Smooth muscle cell (in vitro differentiated cells): Measurements from ENCODE around the gene UTF1. TPM values are rescaled to one million over a fixed set of nuclear protein-coding genes. Genes with fewer than 3 reads are reported as not detected.

Experiments used
- DNase-seq: peaks from one replicate; lab custom pipeline; 2025; ENCODE audit not compliant: unreplicated experiment; lab: John Stamatoyannopoulos, UW
- H2AFZ ChIP-seq: fragments of 200-600 bp; sonication (generic); 2 replicates; pipeline ENCODE4 v1.6.0; 2016; ENCODE audit warnings: antibody characterized with exemption, low read depth, mild to moderate bottlenecking
- H3F3A ChIP-seq: fragments of 200-600 bp; sonication (generic); 2 replicates; pipeline ENCODE4 v1.6.0; 2017; ENCODE audit warnings: antibody characterized with exemption, low read depth
- H3K27ac ChIP-seq: fragments of 200-600 bp; sonication (generic); 2 replicates; pipeline ENCODE4 v1.5.1; 2016; ENCODE audit warnings: low read depth, mild to moderate bottlenecking
- H3K27me3 ChIP-seq: fragments of 200-600 bp; sonication (generic); 2 replicates; pipeline ENCODE4 v1.6.1; 2016; ENCODE audit warnings: low read depth, mild to moderate bottlenecking
- H3K36me3 ChIP-seq: fragments of 200-600 bp; sonication (generic); 2 replicates; pipeline ENCODE4 v1.5.1; 2016; ENCODE audit warnings: low read depth
- H3K4me1 ChIP-seq: fragments of 200-600 bp; sonication (generic); 2 replicates; pipeline ENCODE4 v1.5.1; 2016; ENCODE audit warnings: low read depth
- H3K4me2 ChIP-seq: fragments of 200-600 bp; sonication (generic); 2 replicates; pipeline ENCODE4 v1.6.0; 2016; ENCODE audit warnings: mild to moderate bottlenecking
- H3K4me3 ChIP-seq: fragments of 200-600 bp; sonication (generic); 2 replicates; pipeline ENCODE4 v1.5.1; 2016; ENCODE audit warnings: mild to moderate bottlenecking
- H3K79me2 ChIP-seq: fragments of 200-600 bp; sonication (generic); 2 replicates; pipeline ENCODE4 v1.6.0; 2016; ENCODE audit warnings: low read depth, mild to moderate bottlenecking
- H3K9ac ChIP-seq: fragments of 200-600 bp; sonication (generic); 2 replicates; pipeline ENCODE4 v1.6.0; 2016; ENCODE audit warnings: low read depth
- H3K9me3 ChIP-seq: fragments of 200-600 bp; sonication (generic); replicated peaks from 2 replicates; pipeline ENCODE4 v1.5.1; 2016; ENCODE audit warnings: low read depth
- H4K20me1 ChIP-seq: fragments of 200-600 bp; sonication (generic); 2 replicates; pipeline ENCODE4 v1.6.0; 2016; ENCODE audit warnings: low read depth
- WGBS: methylation state at CpG from one replicate; pipeline ENCODE4 v1.1.7; 2016; ENCODE audit warnings: low lambda C conversion rate; 5-methylcytosine and 5-hydroxymethylcytosine counted together
- polyA plus RNA-seq: library from polyadenylated mRNA; unstranded; fragments of >200 nt; fragmentation: Nextera tagmentation; extraction: Ambion mirVana; gene quantifications from 2 replicates; pipeline ENCODE4 v1.2.1, GENCODE V29; 2016
- total RNA-seq: library from RNA; depleted of rRNA; stranded (reverse); fragments of >200 nt; gene quantifications from 2 replicates; pipeline ENCODE4 v1.2.3, GENCODE V29; 2014
- TF ChIP-seq, protein P1 (sequence below): fragments of 200-600 bp; sonication (generic); IDR thresholded peaks from 2 replicates; pipeline ENCODE4 v1.5.1; 2017; ENCODE audit warnings: borderline replicate concordance, mild to moderate bottlenecking, antibody characterized with exemption; ENCODE audit not compliant: insufficient read depth, poor library complexity, severe bottlenecking

UTF1 gene
- total and polyA plus RNA-seq, 2 experiments from 2014 or later, result not detected

DNA sequence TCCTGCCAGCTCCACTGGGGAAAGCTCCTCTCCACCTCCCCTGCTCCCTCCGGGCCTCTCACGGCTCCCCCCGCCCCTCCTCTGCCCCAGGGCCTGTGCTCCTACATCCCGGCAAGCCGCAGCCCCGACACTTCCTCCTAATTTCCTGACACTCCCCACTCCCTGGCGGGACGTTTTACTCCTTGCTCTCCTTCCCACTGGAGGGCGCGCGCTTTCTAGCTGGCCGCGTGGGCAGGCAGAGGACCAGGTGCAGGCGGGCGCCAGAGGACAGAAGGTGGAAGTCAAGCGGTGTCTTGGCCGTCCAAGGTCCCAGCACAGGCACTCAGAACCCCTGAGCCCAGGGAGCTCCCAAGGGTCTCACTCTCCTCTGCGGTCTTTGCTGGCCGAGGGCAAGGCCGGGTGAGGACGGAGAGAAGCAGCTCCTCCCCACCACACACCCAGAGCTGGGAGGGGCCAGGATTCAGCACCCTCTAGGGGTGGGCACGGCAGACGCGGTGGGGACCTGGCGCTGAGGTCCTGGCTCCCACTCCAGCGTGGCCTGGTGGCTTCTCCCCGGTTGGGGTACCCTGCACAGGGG, 27.6 kb downstream of the UTF1 start:
- Histone ChIP-seq H4K20me1 (no peaks in the 10 kb centered on the region), H3K27me3 (no peaks in the 10 kb centered on the region), H3K79me2 (no peaks in the 10 kb centered on the region), H3K27ac (no peak overlapping the region), H3K4me2 (peak overlapping the region; percentile 78), H3K36me3 (no peaks in the 10 kb centered on the region), H3K4me1 (peaks cover 22% of the 10 kb centered on the region), H3F3A (no peaks in the 10 kb centered on the region), H3K9ac (no peak overlapping the region), H2AFZ (no peak overlapping the region), H3K4me3 (peak overlapping the region; percentile 27), H3K9me3 (no peaks in the 10 kb centered on the region)
- 11% methylated on average over 27 of the region's 27 CpGs for WGBS
- TF ChIP-seq, protein P1, sequence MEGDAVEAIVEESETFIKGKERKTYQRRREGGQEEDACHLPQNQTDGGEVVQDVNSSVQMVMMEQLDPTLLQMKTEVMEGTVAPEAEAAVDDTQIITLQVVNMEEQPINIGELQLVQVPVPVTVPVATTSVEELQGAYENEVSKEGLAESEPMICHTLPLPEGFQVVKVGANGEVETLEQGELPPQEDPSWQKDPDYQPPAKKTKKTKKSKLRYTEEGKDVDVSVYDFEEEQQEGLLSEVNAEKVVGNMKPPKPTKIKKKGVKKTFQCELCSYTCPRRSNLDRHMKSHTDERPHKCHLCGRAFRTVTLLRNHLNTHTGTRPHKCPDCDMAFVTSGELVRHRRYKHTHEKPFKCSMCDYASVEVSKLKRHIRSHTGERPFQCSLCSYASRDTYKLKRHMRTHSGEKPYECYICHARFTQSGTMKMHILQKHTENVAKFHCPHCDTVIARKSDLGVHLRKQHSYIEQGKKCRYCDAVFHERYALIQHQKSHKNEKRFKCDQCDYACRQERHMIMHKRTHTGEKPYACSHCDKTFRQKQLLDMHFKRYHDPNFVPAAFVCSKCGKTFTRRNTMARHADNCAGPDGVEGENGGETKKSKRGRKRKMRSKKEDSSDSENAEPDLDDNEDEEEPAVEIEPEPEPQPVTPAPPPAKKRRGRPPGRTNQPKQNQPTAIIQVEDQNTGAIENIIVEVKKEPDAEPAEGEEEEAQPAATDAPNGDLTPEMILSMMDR, result peak; percentile 8
- DNase-seq, result no peak

DNA sequence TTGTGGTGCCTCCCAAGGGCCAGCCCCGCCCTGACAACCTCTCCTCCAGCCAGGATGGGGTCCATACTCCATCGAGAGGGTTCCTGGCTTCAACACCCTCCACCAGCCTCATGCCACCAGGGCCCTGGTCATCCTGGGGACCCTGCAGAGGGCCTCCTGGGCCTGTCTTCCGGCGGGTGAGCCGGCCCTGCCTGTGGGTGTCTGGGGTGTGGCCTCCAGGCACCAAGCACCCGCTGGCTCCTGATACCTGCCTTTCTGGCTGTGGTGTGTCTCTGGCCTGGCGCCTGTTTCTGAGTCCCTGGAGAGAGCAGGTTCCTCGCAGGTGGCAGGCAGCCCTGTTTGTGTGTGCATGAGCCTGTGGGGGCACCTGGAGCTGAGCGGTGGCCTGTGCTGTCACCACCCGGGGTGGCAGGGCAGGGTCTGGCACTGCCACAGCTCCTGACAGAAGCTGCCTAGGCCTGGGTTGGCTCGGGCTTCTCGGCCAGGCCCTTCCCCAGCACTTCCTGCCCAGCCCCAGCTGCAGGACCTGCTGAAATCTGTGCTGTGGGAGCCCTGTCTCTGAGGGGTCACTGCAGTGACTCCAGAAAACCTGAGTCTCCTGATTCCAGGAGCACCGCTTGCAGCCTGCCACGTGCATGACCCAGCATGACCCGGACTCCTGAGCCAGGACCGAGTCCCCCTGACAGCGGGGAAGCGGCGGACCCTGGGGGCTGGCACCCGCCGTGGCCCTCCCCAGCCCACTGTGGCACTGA, 28.2 kb downstream of the UTF1 start:
- no peaks in the 10 kb centered on the region for H3F3A ChIP-seq
- DNase-seq, result no peak
- H3K4me1 ChIP-seq, result peaks cover 24% of the 10 kb centered on the region
- peak overlapping the region; percentile 53 for H3K9ac ChIP-seq
- H3K9me3 ChIP-seq, result no peaks in the 10 kb centered on the region
- H3K36me3 ChIP-seq, result no peaks in the 10 kb centered on the region
- no peak overlapping the region for H2AFZ ChIP-seq
- no peaks in the 10 kb centered on the region for H4K20me1 ChIP-seq
- no peak overlapping the region for H3K4me3 ChIP-seq
- no peaks in the 10 kb centered on the region for H3K27me3 ChIP-seq
- WGBS, result 83% methylated on average over 21 of the region's 21 CpGs
- no peaks in the 10 kb centered on the region for H3K79me2 ChIP-seq
- peak overlapping the region; percentile 79 for H3K4me2 ChIP-seq
- TF ChIP-seq, protein P1, result no peak
- peak overlapping the region; percentile 88 for H3K27ac ChIP-seq

DNA sequence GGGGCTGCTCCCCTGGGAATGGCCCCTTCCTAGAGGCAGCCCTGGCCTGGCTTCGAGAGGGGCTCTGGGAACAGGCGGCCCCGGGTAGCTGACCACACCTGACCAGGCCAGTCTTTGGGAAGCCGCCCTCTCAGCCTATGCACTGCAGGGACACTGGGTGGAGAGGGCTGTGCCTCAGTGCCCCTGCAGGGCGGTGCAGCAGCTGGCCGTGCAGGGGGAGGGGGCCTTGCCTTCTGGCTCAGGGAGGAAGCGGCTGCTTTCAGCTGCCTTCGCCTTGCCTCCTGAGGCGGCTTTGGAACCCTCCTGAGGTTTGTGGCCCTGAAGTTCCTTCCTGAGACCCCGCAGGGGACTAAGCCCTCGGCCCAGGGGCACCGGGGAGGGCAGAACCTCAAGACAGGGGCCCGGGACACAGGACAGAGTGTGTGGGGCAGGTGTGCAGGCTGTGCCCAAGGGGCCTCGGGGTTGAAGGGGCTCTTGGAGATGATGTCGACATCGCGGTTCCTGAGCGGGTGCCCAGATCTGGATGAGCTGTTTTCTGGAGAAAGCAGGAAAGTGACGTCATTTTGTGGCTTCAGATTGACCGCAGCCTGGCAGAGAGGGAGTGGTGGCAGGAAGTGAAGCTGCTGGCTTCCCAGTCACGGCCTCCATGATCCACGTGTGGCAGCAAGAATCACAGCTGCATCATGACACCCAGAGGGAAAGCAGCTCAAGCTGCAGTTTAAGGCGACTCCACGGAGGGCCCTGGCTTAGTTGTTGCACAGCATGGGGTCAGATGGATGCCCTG, 29.0 kb downstream of the UTF1 start:
- Histone ChIP-seq H3K79me2 (no peaks in the 10 kb centered on the region), H3K27ac (peak overlapping the region; percentile 88), H3K9ac (peak overlapping the region; percentile 53), H2AFZ (no peak overlapping the region), H3K27me3 (no peaks in the 10 kb centered on the region), H3K4me1 (peaks cover 24% of the 10 kb centered on the region), H4K20me1 (no peaks in the 10 kb centered on the region), H3F3A (no peaks in the 10 kb centered on the region), H3K9me3 (no peaks in the 10 kb centered on the region), H3K4me2 (peak overlapping the region; percentile 79), H3K4me3 (no peak overlapping the region), H3K36me3 (no peaks in the 10 kb centered on the region)
- 49% methylated on average over 24 of the region's 24 CpGs for whole genome bisulfite sequencing
- DNase-seq, result peak; percentile 61
- TF ChIP-seq, protein P1, result no peak
